ENCODE measurements around the gene FAM120AOS. TPM values are rescaled to one million over a fixed set of nuclear protein-coding genes. Genes with fewer than 3 reads are reported as not detected.

FAM120AOS gene
- total RNA-seq, 1 experiment from 2014 or later, result 31.2 TPM

GRCh38 chr9:93456022-93456421 lies 2.6 kb upstream of the FAM120AOS start:
- ChIA-PET RAD21 (ENCODE audit: low non-redundant PET in 1 of 2, low total read pairs in 2 of 2, uncharacterized antibody in 2 of 2, unreplicated experiment in 2 of 2) (no interaction called here), CTCF (no interaction called here), POLR2A (no interaction called here)
- Histone ChIP-seq H3K4me3 (replicated peaks in 1 of 2; ENCODE audit: low read depth in 1 of 2, low read length in 2 of 2) (no peak overlapping the region), H3K36me3 (ENCODE audit: control insufficient read depth in 1 of 2, insufficient read depth in 2 of 2, low read length in 2 of 2) (peaks cover 0 to 13% of the 10 kb centered on the region in 2 experiments; a peak in 1 of 4 replicates), H3K9me3 (ENCODE audit: control insufficient read depth in 1 of 2, insufficient read depth in 1 of 2, low read depth in 1 of 2, low read length in 2 of 2) (no peaks in the 10 kb centered on the region), H2AFZ (ENCODE audit: low read depth, low read length, poor library complexity, severe bottlenecking) (no peak overlapping the region), H3K9ac (ENCODE audit: low read length) (no peak overlapping the region), H3K4me2 (ENCODE audit: low read length) (no peak overlapping the region), H3K79me2 (ENCODE audit: insufficient read depth, low read length) (peaks cover 94% of the 10 kb centered on the region), H3K27ac (ENCODE audit: low read depth, low read length) (no peak overlapping the region), H4K20me1 (ENCODE audit: insufficient read depth) (peaks cover 13% of the 10 kb centered on the region; the same call in 1 of the 2 replicates), H3K4me1 (ENCODE audit: control insufficient read depth in 1 of 2, insufficient read depth in 2 of 2, low read length in 2 of 2) (peaks cover 6 to 8% of the 10 kb centered on the region in 2 experiments), H3K27me3 (ENCODE audit: insufficient read depth, low read length) (no peaks in the 10 kb centered on the region), H3K9me2 (ENCODE audit: insufficient read depth) (no peaks in the 10 kb centered on the region)
- BruUV-seq (replicated peaks), result no TSS peak
- TF ChIP-seq MAX (IDR thresholded peaks at IDR 0.05), result no peak
- no peak for TF ChIP-seq CEBPB (IDR thresholded peaks at IDR 0.05; ENCODE audit: low read depth)
- no peak for TF ChIP-seq CTCF (IDR thresholded peaks at IDR 0.05 in 2 of 3, conservative IDR thresholded peaks at IDR 0.05 in 1 of 3; ENCODE audit: borderline replicate concordance in 1 of 3, insufficient read depth in 1 of 3, low read depth in 2 of 3, low read length in 2 of 3)
- no peak for DNase-seq (ENCODE audit: low read depth, low spot score)
- no peak for ATAC-seq
- intact Hi-C loops (cut with micrococcal nuclease), result loop anchor here (10.0 kb wide), 1 partner anchor 291 kb away; no protein-coding TSS in a partner anchor

- intact Hi-C loops (cut with micrococcal nuclease), result loop anchor here (1.0 to 10.0 kb wide), 3 partner anchors 114 to 355 kb away; partner anchors contain the start of gene CARD19
- TF ChIP-seq JUND (IDR thresholded peaks at IDR 0.05) (no peak), SP1 (IDR thresholded peaks at IDR 0.05; ENCODE audit: low read depth) (no peak), MAX (IDR thresholded peaks at IDR 0.05) (no peak), CTCF (IDR thresholded peaks at IDR 0.05 in 2 of 3, conservative IDR thresholded peaks at IDR 0.05 in 1 of 3; ENCODE audit: borderline replicate concordance in 1 of 3, insufficient read depth in 1 of 3, low read depth in 2 of 3, low read length in 2 of 3) (no peak), ZNF274 (IDR thresholded peaks at IDR 0.05; ENCODE audit: low read depth, low read length) (no peak), TCF7L2 (IDR thresholded peaks at IDR 0.05; ENCODE audit: borderline replicate concordance, extremely low read depth, insufficient read depth, insufficient read length) (no peak)
- Histone ChIP-seq H3K4me1 (ENCODE audit: control insufficient read depth in 1 of 2, insufficient read depth in 2 of 2, low read length in 2 of 2) (peaks cover 12 to 17% of the 10 kb centered on the region in 2 experiments), H3K27me3 (ENCODE audit: insufficient read depth, low read length) (no peaks in the 10 kb centered on the region), H3K9me2 (ENCODE audit: insufficient read depth) (no peaks in the 10 kb centered on the region), H3K9me3 (ENCODE audit: control insufficient read depth in 1 of 2, insufficient read depth in 1 of 2, low read depth in 1 of 2, low read length in 2 of 2) (no peaks in the 10 kb centered on the region), H3K9ac (ENCODE audit: low read length) (peak overlapping the region; percentile 92), H3K4me3 (replicated peaks in 1 of 2; ENCODE audit: low read depth in 1 of 2, low read length in 2 of 2) (peak overlapping the region; percentile 74 to 84), H3K27ac (ENCODE audit: low read depth, low read length) (peak overlapping the region; percentile 75), H4K20me1 (ENCODE audit: insufficient read depth) (peaks cover 6% of the 10 kb centered on the region; the same call in 1 of the 2 replicates), H3K4me2 (ENCODE audit: low read length) (peak overlapping the region; percentile 87), H2AFZ (ENCODE audit: low read depth, low read length, poor library complexity, severe bottlenecking) (no peak overlapping the region), H3K79me2 (ENCODE audit: insufficient read depth, low read length) (peaks cover 76% of the 10 kb centered on the region), H3K36me3 (ENCODE audit: control insufficient read depth in 1 of 2, insufficient read depth in 2 of 2, low read length in 2 of 2) (peaks cover 4 to 15% of the 10 kb centered on the region in 2 experiments; a peak in 3 of 4 replicates)
- ChIA-PET POLR2A (interaction anchor here (1.9 kb wide), 1 partner anchor 11 kb away, joined by 6 read pairs; no protein-coding TSS in a partner anchor), CTCF (interaction anchor here (1.4 kb wide), 1 partner anchor 148 kb away, joined by 3 read pairs; no protein-coding TSS in a partner anchor), RAD21 (ENCODE audit: low non-redundant PET in 1 of 2, low total read pairs in 2 of 2, uncharacterized antibody in 2 of 2, unreplicated experiment in 2 of 2) (no interaction called here)
- no TSS peak for BruUV-seq (replicated peaks)
- ATAC-seq (no peak), DNase-seq (ENCODE audit: low read depth, low spot score) (no peak)
Measured at GRCh38 chr9:93452710-93453046, 703 bp downstream of the FAM120AOS start.

Data from HCT116 (cell line).